ENCODE measurements around the gene TMEM38B. TPM values are rescaled to one million over a fixed set of nuclear protein-coding genes. Genes with fewer than 3 reads are reported as not detected.

TMEM38B gene
- total and polyA plus RNA-seq, 8 donors, result 0.87 to 26.8 (median 3.4) TPM

DNA sequence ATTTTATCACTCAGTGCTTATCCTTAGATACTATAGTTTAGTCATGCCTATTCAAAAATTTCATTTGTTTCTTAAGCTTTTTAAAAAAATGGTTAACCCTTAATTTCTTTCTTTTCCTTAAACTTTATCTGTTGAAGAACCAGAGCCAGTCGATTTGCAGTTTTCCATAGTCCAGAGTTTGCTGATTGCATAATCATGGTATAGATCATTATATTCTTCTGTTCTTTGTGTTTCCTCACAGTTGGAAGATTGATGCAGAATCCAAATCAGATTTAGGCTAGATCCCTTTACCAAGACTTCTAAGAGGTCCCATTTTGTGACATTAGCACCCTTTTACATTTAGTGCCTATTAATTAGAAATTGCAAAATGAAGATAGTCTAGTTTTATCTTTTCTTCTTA, 18.0 kb downstream of the TMEM38B start:
- peaks cover 0 to 8% (median 4%) of the 10 kb centered on the region in 4 donors for H3K36me3 ChIP-seq
- no peak overlapping the region for H3K4me3 ChIP-seq
- TF ChIP-seq EP300 (IDR thresholded peaks at IDR 0.05), result no peak
- TF ChIP-seq POLR2AphosphoS5 (IDR thresholded peaks at IDR 0.05), result no peak
- TF ChIP-seq POLR2A (IDR thresholded peaks at IDR 0.05), result no peak
- TF ChIP-seq, protein P1, sequence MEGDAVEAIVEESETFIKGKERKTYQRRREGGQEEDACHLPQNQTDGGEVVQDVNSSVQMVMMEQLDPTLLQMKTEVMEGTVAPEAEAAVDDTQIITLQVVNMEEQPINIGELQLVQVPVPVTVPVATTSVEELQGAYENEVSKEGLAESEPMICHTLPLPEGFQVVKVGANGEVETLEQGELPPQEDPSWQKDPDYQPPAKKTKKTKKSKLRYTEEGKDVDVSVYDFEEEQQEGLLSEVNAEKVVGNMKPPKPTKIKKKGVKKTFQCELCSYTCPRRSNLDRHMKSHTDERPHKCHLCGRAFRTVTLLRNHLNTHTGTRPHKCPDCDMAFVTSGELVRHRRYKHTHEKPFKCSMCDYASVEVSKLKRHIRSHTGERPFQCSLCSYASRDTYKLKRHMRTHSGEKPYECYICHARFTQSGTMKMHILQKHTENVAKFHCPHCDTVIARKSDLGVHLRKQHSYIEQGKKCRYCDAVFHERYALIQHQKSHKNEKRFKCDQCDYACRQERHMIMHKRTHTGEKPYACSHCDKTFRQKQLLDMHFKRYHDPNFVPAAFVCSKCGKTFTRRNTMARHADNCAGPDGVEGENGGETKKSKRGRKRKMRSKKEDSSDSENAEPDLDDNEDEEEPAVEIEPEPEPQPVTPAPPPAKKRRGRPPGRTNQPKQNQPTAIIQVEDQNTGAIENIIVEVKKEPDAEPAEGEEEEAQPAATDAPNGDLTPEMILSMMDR (IDR thresholded peaks at IDR 0.05), result no peak
- no peaks in the 10 kb centered on the region for H3K9me3 ChIP-seq
- H3K27ac ChIP-seq, result no peak overlapping the region
- H3K27me3 ChIP-seq, result no peaks in the 10 kb centered on the region
- intact Hi-C loops (cut with DNase I; ENCODE audit: low total_unique reads), result no loop called here
- no peaks in the 10 kb centered on the region for H3K4me1 ChIP-seq
- DNase-seq, result no peak
- 64 to 81% (median 77%) methylated on average over 1 of the region's 1 CpG for WGBS, 5 donors

DNA sequence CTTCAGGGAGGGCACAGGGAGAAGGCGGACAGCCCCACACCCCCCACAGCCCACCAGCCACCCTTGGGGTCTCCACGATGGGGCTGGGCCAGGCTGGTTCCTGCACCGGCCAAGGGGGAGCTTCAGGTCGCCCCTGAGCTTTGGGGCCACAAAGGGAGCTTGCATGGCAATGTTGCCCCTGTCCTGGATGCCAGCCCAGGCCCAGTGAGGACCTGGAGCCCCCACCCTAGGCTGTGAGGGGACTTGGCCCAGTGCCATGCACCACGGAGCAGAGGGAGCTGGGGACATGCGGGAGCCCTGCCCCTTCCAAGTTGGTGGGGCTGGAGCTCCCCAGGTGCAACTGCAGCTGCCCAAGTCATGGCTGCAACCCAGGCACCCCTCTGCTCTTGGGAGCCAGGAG, 18.4 kb downstream of the TMEM38B start:
- intact Hi-C loops (cut with DNase I; ENCODE audit: low total_unique reads), result no loop called here
- Histone ChIP-seq H3K27me3 (no peaks in the 10 kb centered on the region), H3K4me1 (no peaks in the 10 kb centered on the region), H3K27ac (no peak overlapping the region), H3K4me3 (no peak overlapping the region), H3K9me3 (no peaks in the 10 kb centered on the region), H3K36me3 (peaks cover 0 to 8% (median 4%) of the 10 kb centered on the region in 4 donors)
- TF ChIP-seq POLR2AphosphoS5 (IDR thresholded peaks at IDR 0.05) (no peak), POLR2A (IDR thresholded peaks at IDR 0.05) (no peak), EP300 (IDR thresholded peaks at IDR 0.05) (no peak)
- TF ChIP-seq, protein P1 (IDR thresholded peaks at IDR 0.05), result no peak
- no peak for DNase-seq
- 91 to 100% (median 96%) methylated on average over 2 to 6 of the region's 6 CpGs for WGBS, 5 donors

DNA sequence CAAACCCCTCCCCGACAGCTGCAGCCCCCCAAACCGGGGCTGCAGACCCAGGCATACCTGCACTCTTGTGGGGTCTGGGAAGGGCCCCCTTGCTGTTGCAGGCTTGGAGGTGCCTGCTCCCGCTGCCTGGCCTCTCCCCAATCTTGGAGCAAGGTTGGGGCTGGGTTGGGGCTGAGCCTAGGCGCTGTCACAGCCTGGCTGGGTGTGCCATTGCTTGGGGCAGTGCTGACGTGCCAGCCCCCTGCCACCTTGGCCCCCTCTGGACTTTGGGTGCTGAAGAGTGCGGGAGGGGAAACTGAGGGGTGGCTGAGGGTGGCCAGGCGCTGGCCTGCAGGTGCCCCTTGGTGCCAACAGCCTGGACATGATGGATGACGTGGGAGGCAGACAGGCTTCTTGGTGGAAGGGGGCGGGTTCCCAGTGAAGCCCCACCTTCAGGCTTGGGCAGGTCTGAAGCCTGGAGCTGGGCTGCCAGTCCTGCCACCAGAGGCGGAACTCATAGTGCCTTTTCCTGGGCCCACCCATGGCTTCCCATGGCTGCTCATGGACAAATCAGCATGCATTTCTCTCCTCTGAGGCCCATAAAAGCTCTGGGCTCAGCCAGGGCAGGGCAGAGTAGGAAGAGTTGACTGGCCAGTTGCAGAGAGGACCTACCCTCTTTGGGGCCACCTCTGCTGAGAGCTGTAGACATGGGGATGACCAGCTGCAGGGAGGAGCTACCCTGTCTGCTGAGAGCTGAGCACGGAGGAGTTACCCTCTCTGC, 19.1 kb downstream of the TMEM38B start:
- peaks cover 0 to 8% (median 4%) of the 10 kb centered on the region in 4 donors for H3K36me3 ChIP-seq
- H3K9me3 ChIP-seq, result no peaks in the 10 kb centered on the region
- WGBS, 5 donors, result 94 to 100% (median 98%) methylated on average over 3 to 11 of the region's 11 CpGs

DNA sequence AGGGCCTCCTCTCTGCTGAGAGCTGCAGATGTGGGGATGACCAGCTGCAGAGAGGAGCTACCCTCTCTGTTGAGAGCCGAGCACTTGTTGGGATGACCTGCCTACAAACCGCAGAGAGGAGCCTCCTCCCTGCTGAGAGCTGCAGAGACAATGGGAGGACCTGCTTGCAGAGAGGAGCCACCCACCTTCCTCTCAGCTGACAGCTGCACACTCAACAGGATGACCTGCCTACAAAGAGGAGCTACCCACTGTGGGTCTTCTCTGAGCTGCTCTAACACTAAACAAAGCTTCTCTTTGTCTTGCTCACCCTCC, 19.6 kb downstream of the TMEM38B start:
- DNase-seq, result no peak
- Histone ChIP-seq H3K36me3 (peaks cover 0 to 8% (median 4%) of the 10 kb centered on the region in 4 donors), H3K27me3 (no peaks in the 10 kb centered on the region), H3K4me3 (no peak overlapping the region), H3K27ac (no peak overlapping the region), H3K9me3 (no peaks in the 10 kb centered on the region), H3K4me1 (no peaks in the 10 kb centered on the region)
- WGBS, 5 donors, result 93 to 100% (median 95%) methylated on average over 2 of the region's 2 CpGs
- intact Hi-C loops (cut with DNase I; ENCODE audit: low total_unique reads), result no loop called here
- TF ChIP-seq POLR2AphosphoS5 (IDR thresholded peaks at IDR 0.05) (no peak), POLR2A (IDR thresholded peaks at IDR 0.05) (no peak), EP300 (IDR thresholded peaks at IDR 0.05) (no peak)
- TF ChIP-seq, protein P1 (IDR thresholded peaks at IDR 0.05), result no peak

More for the DNA sequence above, 19.1 kb downstream of the TMEM38B start:
- TF ChIP-seq, protein P1 (IDR thresholded peaks at IDR 0.05), result no peak
- TF ChIP-seq EP300 (IDR thresholded peaks at IDR 0.05) (no peak), POLR2A (IDR thresholded peaks at IDR 0.05) (no peak), POLR2AphosphoS5 (IDR thresholded peaks at IDR 0.05) (no peak)
- no peak overlapping the region for H3K4me3 ChIP-seq
- H3K4me1 ChIP-seq, result no peaks in the 10 kb centered on the region
- H3K27me3 ChIP-seq, result no peaks in the 10 kb centered on the region
- intact Hi-C loops (cut with DNase I; ENCODE audit: low total_unique reads), result no loop called here
- DNase-seq, result no peak
- H3K27ac ChIP-seq, result no peak overlapping the region
